IMR-90 (cell line): ENCODE data around the gene SNED1. TPM values are rescaled to one million over a fixed set of nuclear protein-coding genes. Genes with fewer than 3 reads are reported as not detected.

Experiments
- ATAC-seq: fragments of 200-7000 bp; cut with Tn5 transposase; 2 replicates; pipeline ENCODE4 v1.9.1; 2020; ENCODE audit warnings: low read depth, mild to moderate bottlenecking, moderate library complexity
- BruUV-seq: library from RNA; stranded (reverse); fragments of 400-500 nt; replicated peaks from 2 replicates; lab custom pipeline; 2021; lab: Mats Ljungman, UMichigan
- CTCF ChIA-PET: fragments of 300-600 bp; formaldehyde crosslinking; extraction: SDS; loops from one replicate; lab custom pipeline; 2021; ENCODE audit warnings: antibody characterized with exemption; lab: Yijun Ruan, JAX
- POLR2A ChIA-PET: fragments of 300-600 bp; sonication (Branson Sonifier 250); formaldehyde crosslinking; loops from one replicate; lab custom pipeline; 2022; ENCODE audit warnings: antibody characterized with exemption; ENCODE audit not compliant: unreplicated experiment; lab: Charles Lee
- DNase-seq: peaks from one replicate; pipeline ENCODE4 v3.0.0; 2013
- H2AFZ ChIP-seq: replicated peaks from 2 replicates; pipeline ENCODE3; 2013; ENCODE audit warnings: low read length, mild to moderate bottlenecking; ENCODE audit not compliant: poor library complexity
- H2AK5ac ChIP-seq: 2 replicates; pipeline ENCODE4 v1.6.1; 2013; ENCODE audit warnings: low read depth, low read length, inconsistent platforms
- H2AK9ac ChIP-seq: replicated peaks from 2 replicates; pipeline ENCODE3; 2013; ENCODE audit warnings: mild to moderate bottlenecking, low read depth, low read length, moderate library complexity; ENCODE audit not compliant: poor library complexity
- H2BK120ac ChIP-seq: 2 replicates; pipeline ENCODE4 v1.6.1; 2013; ENCODE audit warnings: low read depth, low read length, inconsistent platforms
- H2BK15ac ChIP-seq: 3 replicates; pipeline ENCODE4 v1.6.1; 2013; ENCODE audit warnings: low read depth, low read length, inconsistent platforms
- H2BK20ac ChIP-seq: 2 replicates; pipeline ENCODE4 v1.6.1; 2013; ENCODE audit warnings: low read depth, mild to moderate bottlenecking, inconsistent platforms, low read length, moderate library complexity
- H2BK5ac ChIP-seq: 2 replicates; pipeline ENCODE4 v1.6.1; 2013; ENCODE audit warnings: mild to moderate bottlenecking, low read depth, low read length, inconsistent platforms; ENCODE audit not compliant: poor library complexity, severe bottlenecking
- H3K14ac ChIP-seq: replicated peaks from 2 replicates; pipeline ENCODE4 v1.6.1; 2013; ENCODE audit warnings: low read depth, low read length, inconsistent platforms
- H3K18ac ChIP-seq: 2 replicates; pipeline ENCODE4 v1.6.1; 2013; ENCODE audit warnings: low read depth, low read length, control low read depth
- H3K23ac ChIP-seq: 2 replicates; pipeline ENCODE4 v1.6.1; 2013; ENCODE audit warnings: low read depth, low read length, inconsistent platforms
- H3K27ac ChIP-seq: 2 replicates; pipeline ENCODE4 v1.5.1; 2013; ENCODE audit warnings: mild to moderate bottlenecking, control low read depth, low read length; ENCODE audit not compliant: insufficient read depth
- H3K27me3 ChIP-seq: 2 replicates; pipeline ENCODE4 v1.6.1; 2013; ENCODE audit warnings: low read length; ENCODE audit not compliant: control insufficient read depth, insufficient read depth
- H3K36me3 ChIP-seq: 2 replicates; pipeline ENCODE4 v1.6.1; 2013; ENCODE audit warnings: low read length, mixed read lengths; ENCODE audit not compliant: control insufficient read depth, insufficient read depth
- H3K4ac ChIP-seq: 2 replicates; pipeline ENCODE4 v1.6.1; 2013; ENCODE audit warnings: low read depth, low read length, inconsistent platforms
- H3K4me1 ChIP-seq: 2 replicates; pipeline ENCODE4 v1.6.1; 2013; ENCODE audit warnings: low read length, mixed read lengths; ENCODE audit not compliant: control insufficient read depth, insufficient read depth
- H3K4me2 ChIP-seq: 2 replicates; pipeline ENCODE4 v1.6.1; 2013; ENCODE audit warnings: low read depth, mild to moderate bottlenecking, control low read depth, low read length, moderate library complexity
- H3K4me3 ChIP-seq: 2 replicates; pipeline ENCODE4 v1.5.1; 2013; ENCODE audit warnings: low read depth, mild to moderate bottlenecking, control low read depth, low read length, moderate library complexity; ENCODE audit not compliant: insufficient read depth
- H3K56ac ChIP-seq: 2 replicates; pipeline ENCODE4 v1.6.1; 2013; ENCODE audit warnings: low read length, inconsistent platforms; ENCODE audit not compliant: insufficient read depth; ENCODE audit errors: extremely low read depth
- H3K79me1 ChIP-seq, 2 experiments: 2 replicates each; pipeline ENCODE4 v1.6.1; 2013; ENCODE audit warnings: low read length in 2 of 2, inconsistent platforms in 1 of 2, low read depth in 1 of 2
- H3K9ac ChIP-seq: 2 replicates; pipeline ENCODE4 v1.6.1; 2013; ENCODE audit warnings: low read depth, low read length, control low read depth
- H3K9me1 ChIP-seq: 2 replicates; pipeline ENCODE4 v1.6.1; 2013; ENCODE audit warnings: low read length, inconsistent platforms; ENCODE audit not compliant: insufficient read depth
- H3K9me3 ChIP-seq: 2 replicates; pipeline ENCODE4 v1.6.1; 2013; ENCODE audit warnings: low read length; ENCODE audit not compliant: control insufficient read depth, insufficient read depth
- H4K20me1 ChIP-seq: 2 replicates; pipeline ENCODE4 v1.6.1; 2013; ENCODE audit warnings: low read length, inconsistent platforms; ENCODE audit not compliant: insufficient read depth
- H4K5ac ChIP-seq: 2 replicates; pipeline ENCODE4 v1.6.1; 2013; ENCODE audit warnings: mild to moderate bottlenecking, low read depth, low read length, control low read depth
- H4K8ac ChIP-seq, 2 experiments: 2 replicates each; pipeline ENCODE4 v1.6.1; 2013; ENCODE audit warnings: low read depth in 2 of 2, low read length in 2 of 2, control low read depth in 1 of 2, inconsistent platforms in 1 of 2
- H4K91ac ChIP-seq: 2 replicates; pipeline ENCODE4 v1.6.1; 2013; ENCODE audit warnings: low read depth, low read length, inconsistent platforms; ENCODE audit not compliant: insufficient read depth
- BHLHE40 ChIP-seq: fragments of 150-350 bp; IDR thresholded peaks from 2 replicates; pipeline ENCODE4 v1.6.1; 2016; ENCODE audit warnings: mild to moderate bottlenecking, low read depth, low read length
- CEBPB ChIP-seq: IDR thresholded peaks from 2 replicates; pipeline ENCODE4 v1.6.1; 2012; ENCODE audit warnings: low read depth, low read length, improper control_type of control experiment
- CHD1 ChIP-seq: IDR thresholded peaks from 2 replicates; pipeline ENCODE4 v1.6.1; 2012; ENCODE audit warnings: low read depth, low read length, improper control_type of control experiment
- FOS ChIP-seq: fragments of 150-350 bp; IDR thresholded peaks from 2 replicates; pipeline ENCODE4 v1.6.1; 2016; ENCODE audit warnings: low read depth, low read length
- MAFK ChIP-seq: IDR thresholded peaks from 2 replicates; pipeline ENCODE4 v1.6.1; 2012; ENCODE audit warnings: low read depth, low read length, improper control_type of control experiment
- MAZ ChIP-seq: IDR thresholded peaks from 2 replicates; pipeline ENCODE4 v1.6.1; 2012; ENCODE audit warnings: low read depth, mild to moderate bottlenecking, low read length, improper control_type of control experiment, moderate library complexity, borderline replicate concordance
- MXI1 ChIP-seq: IDR thresholded peaks from 2 replicates; pipeline ENCODE4 v1.6.1; 2012; ENCODE audit warnings: low read depth, mild to moderate bottlenecking, low read length, moderate library complexity, borderline replicate concordance
- NFE2L2 ChIP-seq: fragments of 150-350 bp; IDR thresholded peaks from 2 replicates; pipeline ENCODE4 v1.6.1; 2016; ENCODE audit warnings: low read depth, mild to moderate bottlenecking, low read length
- POLR2A ChIP-seq: IDR thresholded peaks from 2 replicates; pipeline ENCODE4 v1.6.1; 2012; ENCODE audit warnings: mild to moderate bottlenecking, low read depth, low read length
- RAD21 ChIP-seq: IDR thresholded peaks from 2 replicates; pipeline ENCODE4 v1.6.1; 2012; ENCODE audit warnings: low read length, improper control_type of control experiment
- RCOR1 ChIP-seq: IDR thresholded peaks from 2 replicates; pipeline ENCODE4 v1.6.1; 2012; ENCODE audit warnings: mild to moderate bottlenecking, low read length, improper control_type of control experiment; ENCODE audit not compliant: insufficient replicate concordance
- RFX5 ChIP-seq: IDR thresholded peaks from 2 replicates; pipeline ENCODE4 v1.8.0; 2012; ENCODE audit warnings: low read depth, mild to moderate bottlenecking, low read length, moderate library complexity
- SMC3 ChIP-seq: fragments of 150-350 bp; IDR thresholded peaks from 2 replicates; pipeline ENCODE4 v1.6.1; 2016; ENCODE audit warnings: low read depth, mild to moderate bottlenecking, antibody characterized with exemption, low read length, moderate library complexity
- WGBS, 2 experiments: methylation state at CpG; one replicate each; pipeline versions ENCODE4 v1.1.5 to v1.1.7; 2013; ENCODE audit warnings: missing lambda C conversion rate in 2 of 2; ENCODE audit not compliant: insufficient read length in 1 of 2; ENCODE audit errors: extremely low coverage in 2 of 2; 5-methylcytosine and 5-hydroxymethylcytosine counted together
- dilution Hi-C: fragments of 300-500 bp; cut with HindIII; formaldehyde crosslinking; loops from one replicate; pipeline ENCODE4 v1.14.3; 2018; ENCODE audit warnings: low sequenced_read_pairs; ENCODE audit not compliant: unreplicated experiment
- in situ Hi-C: fragments of 300-500 bp; cut with MboI; formaldehyde crosslinking; loops from 3 replicates; pipeline ENCODE4 v1.14.3; 2019; ENCODE audit warnings: low sequenced_read_pairs, inconsistent platforms, mixed read lengths
- intact Hi-C: fragments of 100-400 bp; cut with micrococcal nuclease; formaldehyde crosslinking; loops from 2 replicates; pipeline ENCODE4 v1.10.0; 2022
- polyA plus RNA-seq, 3 experiments: library from polyadenylated mRNA; depleted of rRNA; stranded (reverse); fragments of >200 nt; gene quantifications; 2 replicates each; pipeline ENCODE4 v1.2.3, GENCODE V29; 2012; ENCODE audit warnings: low replicate concordance in 1 of 3
- total RNA-seq: library from RNA; depleted of rRNA; stranded (reverse); fragments of >200 nt; gene quantifications from 2 replicates; pipeline ENCODE4 v1.2.3, GENCODE V29; 2012
- TF ChIP-seq, protein P1 (sequence below): fragments of 150-350 bp; IDR thresholded peaks from 2 replicates; pipeline ENCODE4 v1.6.1; 2016; ENCODE audit warnings: low read depth, mild to moderate bottlenecking, low read length, moderate library complexity, borderline replicate concordance
- TF ChIP-seq, protein P2 (sequence below): fragments of 150-350 bp; IDR thresholded peaks from 2 replicates; pipeline ENCODE4 v1.6.1; 2017; ENCODE audit warnings: mild to moderate bottlenecking, antibody characterized with exemption, low read length, low read depth
- TF ChIP-seq, protein P3 (sequence below): conservative IDR thresholded peaks from 2 replicates; pipeline ENCODE4 v1.5.1; 2012; ENCODE audit warnings: mild to moderate bottlenecking, low read depth, low read length, improper control_type of control experiment

Gene SNED1
- total and polyA plus RNA-seq, 2 of the 4 experiments (the other 2 are of a cell fraction) = 1.1 to 3.4 TPM

DNA sequence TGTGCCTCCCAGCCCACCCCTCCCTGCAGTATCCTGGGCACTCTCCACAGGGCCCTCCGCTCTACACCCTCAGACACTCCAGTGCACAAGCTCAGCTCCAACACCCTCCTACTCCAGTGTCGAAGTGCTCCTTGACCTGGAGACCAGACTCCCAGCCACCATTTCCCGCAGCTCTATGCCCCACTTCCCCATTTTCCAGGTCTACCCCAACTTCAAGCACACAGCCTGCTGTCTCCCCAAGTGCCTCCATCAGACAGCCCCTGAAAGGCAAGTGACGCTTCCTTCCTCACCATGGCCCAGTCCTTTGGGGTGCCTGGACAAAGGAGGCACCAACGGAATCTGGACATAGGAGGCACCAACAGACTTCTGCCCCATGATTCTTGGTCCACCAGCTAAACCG, 143.6 kb downstream of the SNED1 start:
- no TSS peak for BruUV-seq
- Histone ChIP-seq H3K56ac (no peak overlapping the region), H3K23ac (no peak overlapping the region), H3K4me2 (no peak overlapping the region), H4K91ac (no peak overlapping the region), H3K27ac (no peak overlapping the region), H3K9ac (no peak overlapping the region), H2AK9ac (no peak overlapping the region), H2BK5ac (no peak overlapping the region), H2BK20ac (no peak overlapping the region), H3K27me3 (no peaks in the 10 kb centered on the region), H3K14ac (no peak overlapping the region), H2AFZ (no peak overlapping the region), H3K4me1 (no peaks in the 10 kb centered on the region), H4K20me1 (no peaks in the 10 kb centered on the region), H3K9me1 (no peaks in the 10 kb centered on the region), H2BK120ac (no peak overlapping the region), H3K9me3 (no peaks in the 10 kb centered on the region), H2BK15ac (no peak overlapping the region), H3K4ac (no peak overlapping the region), H3K79me1 (peaks cover 0 to 2% of the 10 kb centered on the region in 2 experiments; a peak in 1 of 4 replicates), H4K8ac (no peak overlapping the region), H3K36me3 (peaks cover 3% of the 10 kb centered on the region; the same call in 1 of the 2 replicates), H3K4me3 (no peak overlapping the region), H2AK5ac (no peak overlapping the region), H4K5ac (no peak overlapping the region), H3K18ac (no peak overlapping the region)
- TF ChIP-seq RFX5 = no peak
- no peak for TF ChIP-seq MXI1
- TF ChIP-seq MAZ = no peak
- TF ChIP-seq MAFK = no peak
- TF ChIP-seq NFE2L2 = no peak
- no peak for TF ChIP-seq SMC3
- TF ChIP-seq CHD1 = no peak
- TF ChIP-seq, protein P1, sequence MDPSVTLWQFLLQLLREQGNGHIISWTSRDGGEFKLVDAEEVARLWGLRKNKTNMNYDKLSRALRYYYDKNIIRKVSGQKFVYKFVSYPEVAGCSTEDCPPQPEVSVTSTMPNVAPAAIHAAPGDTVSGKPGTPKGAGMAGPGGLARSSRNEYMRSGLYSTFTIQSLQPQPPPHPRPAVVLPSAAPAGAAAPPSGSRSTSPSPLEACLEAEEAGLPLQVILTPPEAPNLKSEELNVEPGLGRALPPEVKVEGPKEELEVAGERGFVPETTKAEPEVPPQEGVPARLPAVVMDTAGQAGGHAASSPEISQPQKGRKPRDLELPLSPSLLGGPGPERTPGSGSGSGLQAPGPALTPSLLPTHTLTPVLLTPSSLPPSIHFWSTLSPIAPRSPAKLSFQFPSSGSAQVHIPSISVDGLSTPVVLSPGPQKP = no peak
- no peak for TF ChIP-seq FOS
- no peak for TF ChIP-seq POLR2A
- TF ChIP-seq, protein P2, sequence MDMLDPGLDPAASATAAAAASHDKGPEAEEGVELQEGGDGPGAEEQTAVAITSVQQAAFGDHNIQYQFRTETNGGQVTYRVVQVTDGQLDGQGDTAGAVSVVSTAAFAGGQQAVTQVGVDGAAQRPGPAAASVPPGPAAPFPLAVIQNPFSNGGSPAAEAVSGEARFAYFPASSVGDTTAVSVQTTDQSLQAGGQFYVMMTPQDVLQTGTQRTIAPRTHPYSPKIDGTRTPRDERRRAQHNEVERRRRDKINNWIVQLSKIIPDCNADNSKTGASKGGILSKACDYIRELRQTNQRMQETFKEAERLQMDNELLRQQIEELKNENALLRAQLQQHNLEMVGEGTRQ = no peak
- no peak for TF ChIP-seq BHLHE40
- TF ChIP-seq, protein P3, sequence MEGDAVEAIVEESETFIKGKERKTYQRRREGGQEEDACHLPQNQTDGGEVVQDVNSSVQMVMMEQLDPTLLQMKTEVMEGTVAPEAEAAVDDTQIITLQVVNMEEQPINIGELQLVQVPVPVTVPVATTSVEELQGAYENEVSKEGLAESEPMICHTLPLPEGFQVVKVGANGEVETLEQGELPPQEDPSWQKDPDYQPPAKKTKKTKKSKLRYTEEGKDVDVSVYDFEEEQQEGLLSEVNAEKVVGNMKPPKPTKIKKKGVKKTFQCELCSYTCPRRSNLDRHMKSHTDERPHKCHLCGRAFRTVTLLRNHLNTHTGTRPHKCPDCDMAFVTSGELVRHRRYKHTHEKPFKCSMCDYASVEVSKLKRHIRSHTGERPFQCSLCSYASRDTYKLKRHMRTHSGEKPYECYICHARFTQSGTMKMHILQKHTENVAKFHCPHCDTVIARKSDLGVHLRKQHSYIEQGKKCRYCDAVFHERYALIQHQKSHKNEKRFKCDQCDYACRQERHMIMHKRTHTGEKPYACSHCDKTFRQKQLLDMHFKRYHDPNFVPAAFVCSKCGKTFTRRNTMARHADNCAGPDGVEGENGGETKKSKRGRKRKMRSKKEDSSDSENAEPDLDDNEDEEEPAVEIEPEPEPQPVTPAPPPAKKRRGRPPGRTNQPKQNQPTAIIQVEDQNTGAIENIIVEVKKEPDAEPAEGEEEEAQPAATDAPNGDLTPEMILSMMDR = no peak
- TF ChIP-seq RCOR1 = no peak
- TF ChIP-seq RAD21 = no peak
- no peak for TF ChIP-seq CEBPB
- dilution Hi-C loops (no loop called here), intact Hi-C loops (no loop called here), in situ Hi-C loops (no loop called here)
- ChIA-PET POLR2A (no interaction called here), CTCF (no interaction called here)
- no peak for DNase-seq
- no peak for ATAC-seq
- 91% methylated on average over 4 of the region's 6 CpGs; no CpG with 5 or more reads in 1 of the 2 experiments for WGBS, 2 experiments
